ENCODE measurements around the gene MRPS26.
"Not testable (repeated sequence)": the region's sequence is repeated elsewhere in the genome, so short reads cannot be mapped to it uniquely, and the experiment has no call there.

Gene MRPS26

DNA sequence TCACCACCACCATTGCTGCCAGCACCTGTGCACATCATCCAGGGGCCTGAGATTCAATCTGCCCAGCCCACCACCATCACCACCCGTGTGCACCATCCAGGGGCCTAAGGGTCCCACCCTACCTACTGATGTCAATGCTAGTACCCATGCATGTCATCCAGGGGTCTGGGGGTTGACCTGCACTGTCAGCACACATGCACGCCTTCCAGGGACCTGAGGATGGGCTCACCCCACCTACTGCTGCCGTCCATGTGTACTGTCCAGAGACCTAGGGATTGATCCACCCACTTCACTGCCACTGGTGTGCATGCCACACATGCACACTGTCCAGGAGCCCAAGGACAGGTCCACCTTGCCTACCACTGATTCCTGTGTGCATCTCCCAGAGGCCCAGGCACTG, 13.6 kb downstream of the MRPS26 start:
- Mint-ChIP-seq H3K27ac (no peak overlapping the region), H3K36me3 (ENCODE audit: low read depth) (no peaks in the 10 kb centered on the region), H3K4me3 (no peak overlapping the region), H3K9me3 (no peaks in the 10 kb centered on the region), H3K27me3 (ENCODE audit: low read depth) (peaks cover 13% of the 10 kb centered on the region), H3K4me1 (no peaks in the 10 kb centered on the region)
- TF ChIP-seq, protein P1, sequence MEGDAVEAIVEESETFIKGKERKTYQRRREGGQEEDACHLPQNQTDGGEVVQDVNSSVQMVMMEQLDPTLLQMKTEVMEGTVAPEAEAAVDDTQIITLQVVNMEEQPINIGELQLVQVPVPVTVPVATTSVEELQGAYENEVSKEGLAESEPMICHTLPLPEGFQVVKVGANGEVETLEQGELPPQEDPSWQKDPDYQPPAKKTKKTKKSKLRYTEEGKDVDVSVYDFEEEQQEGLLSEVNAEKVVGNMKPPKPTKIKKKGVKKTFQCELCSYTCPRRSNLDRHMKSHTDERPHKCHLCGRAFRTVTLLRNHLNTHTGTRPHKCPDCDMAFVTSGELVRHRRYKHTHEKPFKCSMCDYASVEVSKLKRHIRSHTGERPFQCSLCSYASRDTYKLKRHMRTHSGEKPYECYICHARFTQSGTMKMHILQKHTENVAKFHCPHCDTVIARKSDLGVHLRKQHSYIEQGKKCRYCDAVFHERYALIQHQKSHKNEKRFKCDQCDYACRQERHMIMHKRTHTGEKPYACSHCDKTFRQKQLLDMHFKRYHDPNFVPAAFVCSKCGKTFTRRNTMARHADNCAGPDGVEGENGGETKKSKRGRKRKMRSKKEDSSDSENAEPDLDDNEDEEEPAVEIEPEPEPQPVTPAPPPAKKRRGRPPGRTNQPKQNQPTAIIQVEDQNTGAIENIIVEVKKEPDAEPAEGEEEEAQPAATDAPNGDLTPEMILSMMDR (IDR thresholded peaks at IDR 0.05; ENCODE audit: unreplicated experiment in 3 of 3) = no peak

DNA sequence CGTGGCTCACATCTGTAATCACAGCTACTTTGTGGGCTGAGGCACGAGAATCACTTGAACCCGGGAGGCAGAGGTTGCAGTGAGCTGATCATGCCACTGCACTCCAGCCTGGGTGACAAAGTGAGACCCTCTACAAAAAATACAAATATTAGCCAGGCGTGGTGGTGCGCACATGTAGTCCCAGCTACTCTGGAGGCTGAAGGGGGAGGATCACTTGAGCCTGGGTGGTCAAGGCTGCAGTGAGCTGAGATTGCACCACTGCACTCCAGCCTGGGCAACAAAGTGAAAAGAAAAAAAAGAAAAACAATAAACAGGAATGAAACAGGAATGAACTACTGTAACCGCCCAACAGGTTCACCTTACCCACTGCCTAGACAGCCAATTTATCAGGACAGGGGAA, 18.3 kb downstream of the MRPS26 start:
- not testable (repeated sequence) for H3K4me3 Mint-ChIP-seq; H3K9me3 Mint-ChIP-seq; H3K36me3 Mint-ChIP-seq (ENCODE audit: low read depth); H3K27ac Mint-ChIP-seq; H3K4me1 Mint-ChIP-seq
- peaks cover 20% of the 10 kb centered on the region for H3K27me3 Mint-ChIP-seq (ENCODE audit: low read depth)

DNA sequence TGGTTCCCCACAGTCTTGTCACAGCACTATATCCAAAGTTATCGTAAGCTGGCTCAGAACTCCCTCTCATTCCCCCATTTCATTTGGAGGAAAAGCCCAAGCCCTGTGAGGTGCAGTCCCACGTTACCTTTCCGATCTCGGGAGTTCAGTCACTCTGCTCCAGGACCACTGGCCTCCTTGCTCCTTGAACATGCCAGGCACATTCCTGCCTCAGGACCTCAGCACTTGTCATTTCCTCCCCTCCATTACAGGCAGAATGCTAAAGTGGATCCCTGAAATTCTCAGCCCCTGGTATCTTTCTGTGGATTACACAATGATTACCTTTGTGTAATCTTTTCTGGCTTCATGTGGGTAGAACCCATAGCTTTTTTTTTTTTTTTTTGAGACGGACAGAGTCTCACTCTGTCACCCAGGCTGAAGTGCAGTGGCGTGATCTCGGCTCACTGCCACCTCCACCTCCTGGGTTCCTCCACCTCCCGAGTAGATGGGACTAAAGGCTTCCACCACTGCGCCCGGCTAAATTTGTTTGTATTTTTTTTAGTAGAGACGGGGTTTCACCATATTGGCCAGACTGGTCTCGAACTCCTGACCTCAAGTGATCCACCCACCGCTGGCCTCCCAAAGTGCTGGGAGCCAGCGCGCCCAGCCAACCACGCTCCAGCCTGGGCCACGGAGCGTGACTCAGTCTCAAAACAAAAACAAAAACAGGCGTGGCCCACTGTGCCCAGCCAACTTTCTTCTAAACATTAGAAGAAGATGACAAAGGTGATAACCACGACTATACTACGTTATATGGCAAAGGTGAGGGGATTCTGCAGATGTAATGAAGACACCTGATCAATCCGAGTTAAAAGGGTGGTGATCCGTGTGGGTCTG, 21.5 kb downstream of the MRPS26 start:
- H3K36me3 Mint-ChIP-seq (ENCODE audit: low read depth) = no peaks in the 10 kb centered on the region
- no peak overlapping the region for H3K4me3 Mint-ChIP-seq
- peaks cover 33% of the 10 kb centered on the region for H3K27me3 Mint-ChIP-seq (ENCODE audit: low read depth)
- no peak overlapping the region for H3K27ac Mint-ChIP-seq
- H3K4me1 Mint-ChIP-seq = no peaks in the 10 kb centered on the region
- TF ChIP-seq, protein P1 (IDR thresholded peaks at IDR 0.05; ENCODE audit: unreplicated experiment in 3 of 3) = no peak
- H3K9me3 Mint-ChIP-seq = no peaks in the 10 kb centered on the region

DNA sequence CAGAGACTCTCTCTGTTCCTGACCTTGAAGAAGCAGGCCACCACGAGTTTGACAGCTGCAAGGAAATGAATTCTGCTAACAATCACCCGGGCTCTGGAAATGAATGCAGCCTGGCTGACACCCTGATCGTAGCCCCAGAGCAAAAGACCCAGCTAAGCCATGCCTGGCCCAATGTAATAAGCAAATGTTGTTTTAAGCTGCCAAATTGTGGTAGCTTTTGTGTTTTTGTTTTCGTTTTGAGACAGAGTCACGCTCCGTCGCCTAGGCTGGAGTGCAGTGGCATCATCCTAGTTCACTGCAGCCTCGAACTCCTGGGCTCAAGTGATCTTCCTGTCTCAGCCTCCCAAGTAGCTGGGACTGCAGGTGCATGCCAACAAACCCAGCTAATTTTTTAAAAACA, 22.2 kb downstream of the MRPS26 start:
- no peak overlapping the region for H3K4me3 Mint-ChIP-seq
- H3K36me3 Mint-ChIP-seq (ENCODE audit: low read depth) = no peaks in the 10 kb centered on the region
- H3K9me3 Mint-ChIP-seq = no peaks in the 10 kb centered on the region
- no peak overlapping the region for H3K27ac Mint-ChIP-seq
- TF ChIP-seq, protein P1 (IDR thresholded peaks at IDR 0.05; ENCODE audit: unreplicated experiment in 3 of 3) = no peak
- no peaks in the 10 kb centered on the region for H3K4me1 Mint-ChIP-seq
- H3K27me3 Mint-ChIP-seq (ENCODE audit: low read depth) = peaks cover 40% of the 10 kb centered on the region

DNA sequence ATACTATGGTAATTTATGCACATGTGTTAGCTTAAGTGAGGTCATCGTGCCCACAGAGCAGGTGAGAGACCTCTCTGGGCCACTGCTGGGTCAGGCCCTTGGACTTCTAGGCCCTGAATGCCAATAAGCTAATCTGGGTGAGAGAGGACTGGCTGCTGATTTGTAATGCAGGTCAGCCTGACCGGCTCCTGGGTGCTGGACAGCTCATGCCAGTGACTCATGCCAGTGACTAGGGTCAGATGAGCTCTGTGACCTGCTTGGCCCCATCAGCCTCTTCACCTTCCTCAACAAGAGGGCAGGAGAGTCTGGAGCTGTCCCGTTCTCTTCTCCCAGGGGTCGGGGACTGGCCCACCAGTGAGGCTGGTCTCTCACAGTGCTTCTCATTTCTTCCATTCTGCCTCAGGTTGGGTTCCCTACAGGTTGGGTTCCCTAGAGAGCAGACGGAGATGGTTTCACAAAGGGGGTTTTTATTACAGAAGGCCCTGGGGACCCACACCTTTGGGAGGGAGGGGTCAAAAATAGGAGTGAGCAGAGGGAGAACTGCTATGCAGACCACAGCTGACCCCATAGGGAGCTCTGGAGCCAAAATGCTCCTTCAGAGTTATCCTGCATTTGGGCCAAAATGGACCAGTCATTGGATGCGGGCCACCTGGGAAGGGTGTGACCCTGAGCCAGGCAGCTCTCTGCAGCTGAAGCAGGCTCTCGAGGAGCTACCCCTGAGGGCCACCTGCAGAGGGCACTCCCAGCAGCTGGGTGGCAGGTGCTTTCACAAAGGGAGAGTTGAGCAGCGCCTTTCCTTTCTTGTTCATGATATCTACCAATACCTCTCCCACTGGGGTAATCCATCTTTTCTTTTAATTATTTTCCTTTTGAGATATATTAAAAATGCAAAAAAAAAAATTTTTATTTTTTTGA, 23.4 kb downstream of the MRPS26 start:
- no peak overlapping the region for H3K4me3 Mint-ChIP-seq
- H3K9me3 Mint-ChIP-seq = no peaks in the 10 kb centered on the region
- H3K36me3 Mint-ChIP-seq (ENCODE audit: low read depth) = no peaks in the 10 kb centered on the region
- TF ChIP-seq, protein P1 (IDR thresholded peaks at IDR 0.05; ENCODE audit: unreplicated experiment in 3 of 3) = no peak
- H3K27me3 Mint-ChIP-seq (ENCODE audit: low read depth) = peaks cover 47% of the 10 kb centered on the region
- H3K4me1 Mint-ChIP-seq = no peaks in the 10 kb centered on the region
- no peak overlapping the region for H3K27ac Mint-ChIP-seq

DNA sequence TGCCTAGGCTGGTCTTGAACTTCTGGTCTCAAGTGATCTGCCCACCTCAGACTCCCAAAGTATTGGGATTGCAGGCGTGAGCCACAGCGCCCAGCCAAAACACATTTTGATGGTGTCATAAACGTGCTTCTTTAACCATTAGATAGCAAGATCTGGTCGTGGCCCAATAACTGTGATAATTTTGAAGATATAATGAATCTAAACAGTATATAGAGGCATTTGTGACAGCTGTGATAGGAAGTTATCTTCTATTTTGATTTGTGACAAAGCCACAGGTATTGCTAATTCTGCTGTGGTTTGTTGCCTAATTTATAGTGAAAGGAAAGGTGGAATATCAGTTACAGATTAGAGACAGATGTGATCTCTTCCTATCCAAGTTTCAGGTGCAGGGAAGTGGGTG, 24.9 kb downstream of the MRPS26 start:
- peaks cover 54% of the 10 kb centered on the region for H3K27me3 Mint-ChIP-seq (ENCODE audit: low read depth)
- H3K4me3 Mint-ChIP-seq = peak overlapping the region; percentile 68 to 74 (median 73)
- TF ChIP-seq, protein P1 (IDR thresholded peaks at IDR 0.05; ENCODE audit: unreplicated experiment in 3 of 3) = no peak
- no peak overlapping the region for H3K27ac Mint-ChIP-seq
- no peaks in the 10 kb centered on the region for H3K9me3 Mint-ChIP-seq
- H3K36me3 Mint-ChIP-seq (ENCODE audit: low read depth) = no peaks in the 10 kb centered on the region
- H3K4me1 Mint-ChIP-seq = no peaks in the 10 kb centered on the region

All from nephron (organoid).